ENCODE results near the gene RAX. TPM values are rescaled to one million over a fixed set of nuclear protein-coding genes. Genes with fewer than 3 reads are reported as not detected.

The RAX gene
- total and polyA plus RNA-seq, 2 donors (not counting 1 experiment from before 2014, with no cell fraction given), result not detected

GRCh38 chr18:59272221-59272888 lies 899 bp downstream of the RAX start:
- H2AFZ ChIP-seq (ENCODE audit: insufficient read depth, low read depth, low read length, poor library complexity, severe bottlenecking), result peak overlapping the region; percentile 31
- no peak overlapping the region for H3K27ac ChIP-seq (ENCODE audit: low read length in 2 of 2)
- Mint-ChIP-seq H3K4me1 (peaks cover 29% of the 10 kb centered on the region), H3K4me3 (peak overlapping the region; percentile 47), H3K27me3 (peaks cover 75% of the 10 kb centered on the region), H3K27ac (no peak overlapping the region), H3K9me3 (ENCODE audit: insufficient read depth) (no peaks in the 10 kb centered on the region)
- POLR2A ChIA-PET, result no interaction called here
- H3K79me2 ChIP-seq (ENCODE audit: control insufficient read depth, insufficient read depth, low read length), result no peaks in the 10 kb centered on the region
- ATAC-seq (ENCODE audit: low read depth) (no peak), DNase-seq (peak; percentile 50)
- no peak for TF ChIP-seq EZH2 (IDR thresholded peaks at IDR 0.05; ENCODE audit: borderline replicate concordance, insufficient read depth, low read depth, low read length, poor library complexity, severe bottlenecking)
- TF ChIP-seq, protein P1, sequence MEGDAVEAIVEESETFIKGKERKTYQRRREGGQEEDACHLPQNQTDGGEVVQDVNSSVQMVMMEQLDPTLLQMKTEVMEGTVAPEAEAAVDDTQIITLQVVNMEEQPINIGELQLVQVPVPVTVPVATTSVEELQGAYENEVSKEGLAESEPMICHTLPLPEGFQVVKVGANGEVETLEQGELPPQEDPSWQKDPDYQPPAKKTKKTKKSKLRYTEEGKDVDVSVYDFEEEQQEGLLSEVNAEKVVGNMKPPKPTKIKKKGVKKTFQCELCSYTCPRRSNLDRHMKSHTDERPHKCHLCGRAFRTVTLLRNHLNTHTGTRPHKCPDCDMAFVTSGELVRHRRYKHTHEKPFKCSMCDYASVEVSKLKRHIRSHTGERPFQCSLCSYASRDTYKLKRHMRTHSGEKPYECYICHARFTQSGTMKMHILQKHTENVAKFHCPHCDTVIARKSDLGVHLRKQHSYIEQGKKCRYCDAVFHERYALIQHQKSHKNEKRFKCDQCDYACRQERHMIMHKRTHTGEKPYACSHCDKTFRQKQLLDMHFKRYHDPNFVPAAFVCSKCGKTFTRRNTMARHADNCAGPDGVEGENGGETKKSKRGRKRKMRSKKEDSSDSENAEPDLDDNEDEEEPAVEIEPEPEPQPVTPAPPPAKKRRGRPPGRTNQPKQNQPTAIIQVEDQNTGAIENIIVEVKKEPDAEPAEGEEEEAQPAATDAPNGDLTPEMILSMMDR (IDR thresholded peaks at IDR 0.05), result no peak
- peak overlapping the region; percentile 75 for H3K4me2 ChIP-seq (replicated peaks; ENCODE audit: low read depth, low read length, poor library complexity, severe bottlenecking)
- H3K36me3 ChIP-seq (replicated peaks in 1 of 2; ENCODE audit: control extremely low read depth in 1 of 2, control insufficient read depth in 1 of 2, extremely low read depth in 1 of 2, insufficient read depth in 2 of 2, low read length in 1 of 2), result no peaks in the 10 kb centered on the region
- H3K4me1 ChIP-seq (ENCODE audit: control insufficient read depth in 2 of 2, insufficient read depth in 2 of 2, low read length in 2 of 2), result peaks cover 40 to 53% of the 10 kb centered on the region in 2 donors
- CTCF ChIA-PET, result no interaction called here
- H3K4me3 ChIP-seq (ENCODE audit: control extremely low read depth in 1 of 5, extremely low read depth in 1 of 5, insufficient read depth in 1 of 5, low read depth in 2 of 5, low read length in 4 of 5), result peak overlapping the region in 3 of 5 experiments; percentile 17 to 43 (median 33)
- H3K27me3 ChIP-seq (replicated peaks in 1 of 4; ENCODE audit: control extremely low read depth in 1 of 4, control insufficient read depth in 3 of 4, insufficient read depth in 4 of 4, low read length in 3 of 4), result peaks cover 0 to 92% (median 65%) of the 10 kb centered on the region in 4 experiments
- peaks cover 0 to 40% (median 1%) of the 10 kb centered on the region in 3 donors for H3K9me3 ChIP-seq (ENCODE audit: control extremely low read depth in 1 of 3, control insufficient read depth in 2 of 3, insufficient read depth in 1 of 3, low read length in 2 of 3)
- no peaks in the 10 kb centered on the region for H4K20me1 ChIP-seq (ENCODE audit: control insufficient read depth, insufficient read depth, low read length, poor library complexity, severe bottlenecking)
- WGBS (ENCODE audit: insufficient coverage), result 7% methylated on average over 52 of the region's 52 CpGs
- intact Hi-C loops (cut with micrococcal nuclease), result loop anchor here (5.0 kb wide), 1 partner anchor 85 kb away; the partner anchor contains the start of gene LMAN1
- H3K9ac ChIP-seq (ENCODE audit: low read length), result peak overlapping the region; percentile 42

DNA sequence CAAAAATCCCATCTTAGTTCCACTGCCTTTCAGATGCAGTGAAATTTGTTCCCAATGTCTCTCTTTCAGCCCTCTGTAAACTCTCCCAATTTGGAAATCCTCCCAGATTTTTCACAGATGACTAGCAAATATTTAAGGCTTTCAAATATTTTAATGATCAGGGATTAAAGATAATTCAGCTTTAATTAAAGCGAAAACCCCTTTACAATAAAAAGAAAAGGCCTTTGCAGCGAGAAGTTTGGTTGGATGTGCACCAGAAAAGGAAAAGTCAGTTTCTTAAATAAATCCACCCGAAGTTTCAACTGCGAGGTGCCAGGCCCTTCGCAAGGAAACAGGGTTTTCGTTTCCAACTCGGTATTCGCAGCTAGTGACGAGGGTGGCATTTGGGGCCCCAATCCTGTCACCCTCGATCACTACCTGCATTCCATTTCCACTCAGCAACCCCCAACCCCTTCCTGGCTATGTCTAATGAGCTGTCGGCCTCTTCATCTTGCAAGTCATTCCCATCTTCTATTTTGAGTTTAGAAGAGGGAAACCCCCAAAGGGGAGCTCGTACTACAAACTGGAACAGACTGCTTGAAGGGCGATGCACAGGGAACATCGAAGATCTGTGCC lies 1.5 kb downstream of the RAX start:
- WGBS (ENCODE audit: insufficient coverage), result 9% methylated on average over 7 of the region's 14 CpGs

More for the DNA sequence above, 1.5 kb downstream of the RAX start:
- Histone ChIP-seq H3K4me3 (ENCODE audit: control extremely low read depth in 1 of 5, extremely low read depth in 1 of 5, insufficient read depth in 1 of 5, low read depth in 2 of 5, low read length in 4 of 5) (peak overlapping the region in 1 of 5 experiments; percentile 17), H3K79me2 (ENCODE audit: control insufficient read depth, insufficient read depth, low read length) (no peaks in the 10 kb centered on the region), H4K20me1 (ENCODE audit: control insufficient read depth, insufficient read depth, low read length, poor library complexity, severe bottlenecking) (no peaks in the 10 kb centered on the region), H3K36me3 (replicated peaks in 1 of 2; ENCODE audit: control extremely low read depth in 1 of 2, control insufficient read depth in 1 of 2, extremely low read depth in 1 of 2, insufficient read depth in 2 of 2, low read length in 1 of 2) (no peaks in the 10 kb centered on the region), H3K9ac (ENCODE audit: low read length) (peak overlapping the region; percentile 42), H3K4me2 (replicated peaks; ENCODE audit: low read depth, low read length, poor library complexity, severe bottlenecking) (peak overlapping the region; percentile 75), H3K4me1 (ENCODE audit: control insufficient read depth in 2 of 2, insufficient read depth in 2 of 2, low read length in 2 of 2) (peaks cover 40 to 55% of the 10 kb centered on the region in 2 donors), H3K9me3 (ENCODE audit: control extremely low read depth in 1 of 3, control insufficient read depth in 2 of 3, insufficient read depth in 1 of 3, low read length in 2 of 3) (peaks cover 0 to 40% (median 0%) of the 10 kb centered on the region in 3 donors), H3K27me3 (replicated peaks in 1 of 4; ENCODE audit: control extremely low read depth in 1 of 4, control insufficient read depth in 3 of 4, insufficient read depth in 4 of 4, low read length in 3 of 4) (peaks cover 0 to 94% (median 69%) of the 10 kb centered on the region in 4 experiments), H2AFZ (ENCODE audit: insufficient read depth, low read depth, low read length, poor library complexity, severe bottlenecking) (no peak overlapping the region), H3K27ac (ENCODE audit: low read length in 2 of 2) (no peak overlapping the region)
- Mint-ChIP-seq H3K27me3 (peaks cover 77% of the 10 kb centered on the region), H3K4me1 (peaks cover 32% of the 10 kb centered on the region), H3K9me3 (ENCODE audit: insufficient read depth) (no peaks in the 10 kb centered on the region), H3K27ac (no peak overlapping the region), H3K4me3 (peak overlapping the region; percentile 47)
- intact Hi-C loops (cut with micrococcal nuclease), result loop anchor here (5.0 kb wide), 1 partner anchor 86 kb away; the partner anchor contains the start of gene LMAN1
- TF ChIP-seq, protein P1 (IDR thresholded peaks at IDR 0.05), result no peak
- TF ChIP-seq EZH2 (IDR thresholded peaks at IDR 0.05; ENCODE audit: borderline replicate concordance, insufficient read depth, low read depth, low read length, poor library complexity, severe bottlenecking), result no peak
- ChIA-PET POLR2A (interaction anchor here (0.6 kb wide), 1 partner anchor 475 kb away, joined by 7 read pairs; no protein-coding TSS in a partner anchor), CTCF (no interaction called here)
- no peak for ATAC-seq (ENCODE audit: low read depth)
- DNase-seq, result peak; percentile 24
